Neuronal stem cell (in vitro differentiated cells): ENCODE results near the gene GPRIN3.
"Not testable (repeated sequence)": the region's sequence is repeated elsewhere in the genome, so short reads cannot be mapped to it uniquely, and the experiment has no call there.

Source experiments
- DNase-seq: peaks from one replicate; pipeline ENCODE4 v3.0.0-alpha.2; 2013; ENCODE audit warnings: low spot score
- H2AFZ ChIP-seq: one replicate; pipeline ENCODE4 v1.6.1; 2013; ENCODE audit warnings: mild to moderate bottlenecking, low read length, inconsistent platforms
- H2AK5ac ChIP-seq: 2 replicates; pipeline ENCODE4 v1.6.1; 2013; ENCODE audit warnings: low read depth, mild to moderate bottlenecking, inconsistent platforms, low read length, moderate library complexity, mixed read lengths
- H2BK120ac ChIP-seq: 2 replicates; pipeline ENCODE4 v1.6.1; 2013; ENCODE audit warnings: low read depth, mild to moderate bottlenecking, inconsistent platforms, low read length, moderate library complexity, mixed read lengths
- H2BK12ac ChIP-seq: one replicate; pipeline ENCODE4 v1.6.1; 2013; ENCODE audit warnings: low read length, inconsistent platforms
- H2BK15ac ChIP-seq: 2 replicates; pipeline ENCODE4 v1.6.1; 2013; ENCODE audit warnings: mild to moderate bottlenecking, low read length, inconsistent platforms, mixed read lengths
- H2BK5ac ChIP-seq: one replicate; pipeline ENCODE4 v1.6.1; 2013; ENCODE audit warnings: inconsistent platforms, mild to moderate bottlenecking, low read length, moderate library complexity
- H3K14ac ChIP-seq: one replicate; pipeline ENCODE4 v1.6.1; 2013; ENCODE audit warnings: low read length, inconsistent platforms
- H3K18ac ChIP-seq: 2 replicates; pipeline ENCODE4 v1.6.1; 2013; ENCODE audit warnings: low read length, inconsistent platforms
- H3K23ac ChIP-seq: 2 replicates; pipeline ENCODE4 v1.6.1; 2013; ENCODE audit warnings: low read depth, mild to moderate bottlenecking, mixed read lengths, low read length, inconsistent platforms; ENCODE audit not compliant: poor library complexity
- H3K27ac ChIP-seq: replicated peaks from 3 replicates; pipeline ENCODE4 v1.5.1; 2013; ENCODE audit warnings: low read length, inconsistent platforms
- H3K27me3 ChIP-seq, 3 experiments: 2 replicates each; pipeline ENCODE4 v1.6.1; 2013; ENCODE audit warnings: low read length in 3 of 3, mild to moderate bottlenecking in 2 of 3, inconsistent platforms in 1 of 3, low read depth in 1 of 3, mixed read lengths in 1 of 3, moderate library complexity in 1 of 3; ENCODE audit not compliant: control insufficient read depth in 3 of 3, insufficient read depth in 3 of 3
- H3K36me3 ChIP-seq, 2 donors: replicated peaks in 1 of 2; 2 replicates each; pipeline ENCODE4 v1.6.1; 2013; ENCODE audit warnings: low read length in 2 of 2; ENCODE audit not compliant: control insufficient read depth in 2 of 2, insufficient read depth in 2 of 2
- H3K4ac ChIP-seq: 2 replicates; pipeline ENCODE4 v1.6.1; 2013; ENCODE audit warnings: inconsistent platforms, mild to moderate bottlenecking, low read length, moderate library complexity
- H3K4me1 ChIP-seq, 2 donors: 1 replicate in 1 of 2; 2 replicates in 1 of 2; pipeline ENCODE4 v1.6.1; 2013; ENCODE audit warnings: low read length in 2 of 2, low read depth in 1 of 2; ENCODE audit not compliant: control insufficient read depth in 2 of 2, insufficient read depth in 1 of 2
- H3K4me2 ChIP-seq: one replicate; pipeline ENCODE4 v1.6.1; 2013; ENCODE audit warnings: mild to moderate bottlenecking, low read length, inconsistent platforms; ENCODE audit not compliant: insufficient read depth, poor library complexity, severe bottlenecking
- H3K4me3 ChIP-seq, 2 donors: 2 replicates each; pipeline ENCODE4 v1.5.1; 2013; ENCODE audit warnings: low read length in 2 of 2, mild to moderate bottlenecking in 2 of 2, inconsistent platforms in 1 of 2, moderate library complexity in 1 of 2
- H3K79me1 ChIP-seq: one replicate; pipeline ENCODE4 v1.6.1; 2013; ENCODE audit warnings: low read depth, mild to moderate bottlenecking, inconsistent platforms, low read length, moderate library complexity
- H3K9ac ChIP-seq: one replicate; pipeline ENCODE4 v1.6.1; 2013; ENCODE audit warnings: mild to moderate bottlenecking, low read depth, low read length, inconsistent platforms; ENCODE audit not compliant: poor library complexity
- H3K9me3 ChIP-seq, 2 donors: replicated peaks in 1 of 2; 2 replicates each; pipeline versions ENCODE3 to v1.6.1; 2013; ENCODE audit warnings: low read length in 2 of 2, mild to moderate bottlenecking in 2 of 2, inconsistent platforms in 1 of 2, low read depth in 1 of 2, mixed read lengths in 1 of 2, moderate library complexity in 1 of 2; ENCODE audit not compliant: control insufficient read depth in 2 of 2, insufficient read depth in 1 of 2
- H4K8ac ChIP-seq: one replicate; pipeline ENCODE4 v1.6.1; 2013; ENCODE audit warnings: low read depth, mild to moderate bottlenecking, inconsistent platforms, low read length, moderate library complexity
- H4K91ac ChIP-seq: one replicate; pipeline ENCODE4 v1.6.1; 2013; ENCODE audit warnings: low read length, low read depth, mild to moderate bottlenecking, inconsistent platforms; ENCODE audit not compliant: poor library complexity
- WGBS, 2 donors: extraction: QIAGEN DNeasy Blood & Tissue Kit; methylation state at CpG; one replicate each; pipeline ENCODE4 v1.1.7; 2013; ENCODE audit warnings: missing lambda C conversion rate in 2 of 2, mixed read lengths in 1 of 2; ENCODE audit not compliant: insufficient read length in 2 of 2, insufficient replicate concordance in 1 of 2; ENCODE audit errors: extremely low coverage in 2 of 2; 5-methylcytosine and 5-hydroxymethylcytosine counted together

The GPRIN3 gene

GRCh38 chr4:89254847-89255246 is 52.8 kb downstream of the GPRIN3 start:
- no peak overlapping the region for H3K27ac ChIP-seq
- H3K9ac ChIP-seq, result no peak overlapping the region
- H2AK5ac ChIP-seq, result no peak overlapping the region
- no peak overlapping the region for H2BK15ac ChIP-seq
- H3K27me3 ChIP-seq, result no peaks in the 10 kb centered on the region
- H3K4me3 ChIP-seq, result no peak overlapping the region
- H2BK120ac ChIP-seq, result no peak overlapping the region
- H2AFZ ChIP-seq, result no peak overlapping the region
- no peak overlapping the region for H4K8ac ChIP-seq
- H3K4ac ChIP-seq, result no peak overlapping the region
- no CpG with 5 or more reads among the region's 3 CpGs for WGBS, 2 donors
- no peaks in the 10 kb centered on the region for H3K79me1 ChIP-seq
- no peak overlapping the region for H3K18ac ChIP-seq
- no peak overlapping the region for H2BK12ac ChIP-seq
- H3K4me2 ChIP-seq, result no peak overlapping the region
- no peak overlapping the region for H3K14ac ChIP-seq
- H3K9me3 ChIP-seq, result no peaks in the 10 kb centered on the region
- H3K23ac ChIP-seq, result no peak overlapping the region
- peaks cover 1 to 2% of the 10 kb centered on the region in 2 donors for H3K4me1 ChIP-seq
- DNase-seq, result no peak
- no peak overlapping the region for H4K91ac ChIP-seq
- no peaks in the 10 kb centered on the region for H3K36me3 ChIP-seq
- no peak overlapping the region for H2BK5ac ChIP-seq

DNA sequence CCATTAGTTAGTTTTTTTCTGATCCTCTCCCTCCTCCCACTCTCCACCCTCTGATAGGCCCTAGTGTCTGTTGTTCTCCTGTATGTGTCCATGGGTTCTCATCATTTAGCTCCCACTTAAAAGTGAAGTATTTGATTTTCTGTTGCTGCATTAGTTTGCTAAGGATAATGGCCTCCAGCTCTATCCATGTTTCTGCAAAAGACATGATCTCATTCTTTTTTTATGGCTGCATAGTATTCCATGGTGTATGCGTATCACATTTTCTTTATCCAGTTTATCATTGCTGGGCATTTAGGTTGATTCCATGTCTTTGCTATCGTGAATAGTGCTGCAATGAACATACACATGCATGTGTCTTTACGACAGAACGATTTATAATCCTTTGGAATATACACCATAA is 53.3 kb downstream of the GPRIN3 start:
- not testable (repeated sequence) for H3K14ac ChIP-seq, H3K79me1 ChIP-seq, H2BK120ac ChIP-seq, H2AK5ac ChIP-seq, H3K4me1 ChIP-seq, H3K23ac ChIP-seq, H3K27ac ChIP-seq, H3K9me3 ChIP-seq, H3K18ac ChIP-seq, H4K8ac ChIP-seq, H3K36me3 ChIP-seq, H3K27me3 ChIP-seq, H3K4me2 ChIP-seq, H2AFZ ChIP-seq, H3K4me3 ChIP-seq, H2BK12ac ChIP-seq, DNase-seq, H3K9ac ChIP-seq, H4K91ac ChIP-seq, H2BK15ac ChIP-seq, H3K4ac ChIP-seq, H2BK5ac ChIP-seq
- WGBS, 2 donors, result no CpG with 5 or more reads among the region's 4 CpGs

GRCh38 chr4:89253935-89254334 is 53.7 kb downstream of the GPRIN3 start:
- no peak overlapping the region for H3K9ac ChIP-seq
- H3K36me3 ChIP-seq, result no peaks in the 10 kb centered on the region
- H2BK120ac ChIP-seq, result no peak overlapping the region
- no peak overlapping the region for H3K4me2 ChIP-seq
- no peak overlapping the region for H4K8ac ChIP-seq
- H3K23ac ChIP-seq, result no peak overlapping the region
- no peak overlapping the region for H2BK15ac ChIP-seq
- no peak overlapping the region for H3K4ac ChIP-seq
- H3K79me1 ChIP-seq, result no peaks in the 10 kb centered on the region
- no peak for DNase-seq
- H3K9me3 ChIP-seq, result no peaks in the 10 kb centered on the region
- no peak overlapping the region for H2AK5ac ChIP-seq
- no peak overlapping the region for H2AFZ ChIP-seq
- H2BK5ac ChIP-seq, result no peak overlapping the region
- H3K4me1 ChIP-seq, result peaks cover 0 to 3% of the 10 kb centered on the region in 2 donors
- H3K27me3 ChIP-seq, result no peaks in the 10 kb centered on the region
- no peak overlapping the region for H3K4me3 ChIP-seq
- H2BK12ac ChIP-seq, result no peak overlapping the region
- no peak overlapping the region for H4K91ac ChIP-seq
- no CpG with 5 or more reads among the region's 1 CpG for WGBS, 2 donors
- H3K18ac ChIP-seq, result no peak overlapping the region
- no peak overlapping the region for H3K14ac ChIP-seq
- H3K27ac ChIP-seq, result no peak overlapping the region

GRCh38 chr4:89253311-89253710 is 54.3 kb downstream of the GPRIN3 start:
- H3K36me3 ChIP-seq, result no peaks in the 10 kb centered on the region
- no peak overlapping the region for H2AFZ ChIP-seq
- no peak overlapping the region for H2BK120ac ChIP-seq
- no peak for DNase-seq
- no peaks in the 10 kb centered on the region for H3K9me3 ChIP-seq
- H3K18ac ChIP-seq, result no peak overlapping the region
- H3K4ac ChIP-seq, result no peak overlapping the region
- no peak overlapping the region for H3K9ac ChIP-seq
- no peak overlapping the region for H2BK15ac ChIP-seq
- H3K23ac ChIP-seq, result no peak overlapping the region
- peaks cover 0 to 3% of the 10 kb centered on the region in 2 donors for H3K4me1 ChIP-seq
- no peak overlapping the region for H3K27ac ChIP-seq
- no peaks in the 10 kb centered on the region for H3K79me1 ChIP-seq
- no peak overlapping the region for H2BK12ac ChIP-seq
- no peak overlapping the region for H2BK5ac ChIP-seq
- no peak overlapping the region for H3K4me3 ChIP-seq
- H3K27me3 ChIP-seq, result no peaks in the 10 kb centered on the region
- no peak overlapping the region for H4K8ac ChIP-seq
- no peak overlapping the region for H3K14ac ChIP-seq
- no CpG with 5 or more reads among the region's 4 CpGs for WGBS, 2 donors
- H4K91ac ChIP-seq, result no peak overlapping the region
- H3K4me2 ChIP-seq, result no peak overlapping the region
- no peak overlapping the region for H2AK5ac ChIP-seq
